Medulla oblongata (tissue), 1 donor: Measurements from ENCODE around the gene USP5.
A peak's percentile ranks its signal among the peaks of the same experiment; 100 is the strongest.
"Not testable (repeated sequence)": the region's sequence is repeated elsewhere in the genome, so short reads cannot be mapped to it uniquely, and the experiment has no call there.

Source experiments
- DNase-seq: peaks from one replicate; pipeline ENCODE4 v3.0.0-alpha.2; 2015; ENCODE audit errors: extremely low spot score

USP5 gene

GRCh38 chr12:6887460-6887859 is 35.5 kb downstream of the USP5 start:
- DNase-seq: peak; percentile 7

DNA sequence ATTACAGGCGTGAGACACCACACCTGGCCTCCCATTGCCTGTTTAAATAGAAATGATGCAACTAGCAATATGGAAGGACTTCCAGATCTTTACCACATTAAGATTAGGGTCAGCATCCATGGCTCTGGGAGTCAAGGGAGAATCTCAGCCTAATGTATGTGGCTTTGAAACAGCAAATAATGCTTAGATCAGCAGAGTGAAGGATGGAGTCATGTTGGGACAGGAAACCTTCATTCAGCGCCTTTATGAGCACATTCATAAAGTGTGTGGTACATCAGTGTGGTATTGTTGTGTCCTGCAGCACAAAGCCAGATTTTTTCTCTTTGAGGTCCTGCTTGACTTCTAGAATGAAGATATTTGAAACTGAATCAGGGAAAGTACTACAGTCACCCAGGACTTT is 36.4 kb downstream of the USP5 start:
- peak; percentile 3 for DNase-seq

GRCh38 chr12:6888794-6889193 is 36.8 kb downstream of the USP5 start:
- DNase-seq: not testable (repeated sequence)

GRCh38 chr12:6889775-6890573 is 38.0 kb downstream of the USP5 start:
- DNase-seq: not testable (repeated sequence)

- peak; percentile 97 for DNase-seq
Measured at GRCh38 chr12:6890789-6891645, 39.1 kb downstream of the USP5 start.

GRCh38 chr12:6891646-6892001 is 39.7 kb downstream of the USP5 start:
- no peak for DNase-seq

DNA sequence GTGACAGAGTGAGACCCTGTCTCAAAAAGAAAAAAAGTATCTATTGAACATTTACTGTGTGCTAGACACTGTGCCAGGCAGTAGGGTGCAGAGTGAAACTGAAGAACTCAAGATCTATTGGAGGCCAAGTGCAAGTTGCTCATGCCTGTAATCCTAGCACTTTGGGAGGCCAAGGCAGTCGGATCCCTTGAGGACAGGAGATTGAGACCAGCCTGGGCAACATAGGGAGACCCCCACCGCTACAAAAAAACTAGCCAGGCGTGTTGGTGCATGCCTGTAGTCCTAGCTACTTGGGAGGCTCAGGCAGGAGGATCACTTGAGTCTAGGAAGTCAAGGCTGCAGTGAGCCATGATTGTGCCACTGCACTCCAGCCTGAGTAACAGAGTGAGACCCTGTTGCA is 40.7 kb downstream of the USP5 start:
- not testable (repeated sequence) for DNase-seq

DNA sequence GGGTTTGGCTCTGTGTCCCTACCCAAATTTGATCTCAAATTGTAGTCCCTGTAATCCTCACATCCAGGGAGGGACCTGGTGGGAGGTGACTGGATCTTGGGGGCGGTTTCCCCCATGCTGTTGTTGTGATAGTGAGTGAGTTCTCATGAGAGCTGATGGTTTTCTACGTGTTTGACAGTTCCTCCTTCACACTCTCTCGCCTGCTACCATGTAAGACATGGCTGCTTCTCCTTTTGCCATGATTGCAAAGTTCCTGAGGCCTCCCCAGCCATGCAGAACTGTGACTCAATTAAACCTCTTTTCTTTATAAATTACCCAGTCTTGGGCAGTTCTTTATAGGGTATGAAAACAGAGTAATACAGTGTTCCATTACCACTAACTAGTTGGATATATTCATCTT is 42.4 kb downstream of the USP5 start:
- no peak for DNase-seq

- DNase-seq: no peak
Measured at GRCh38 chr12:6896846-6897435, 45.0 kb downstream of the USP5 start.

- no peak for DNase-seq
Measured at GRCh38 chr12:6899427-6899826, 47.5 kb downstream of the USP5 start.

DNA sequence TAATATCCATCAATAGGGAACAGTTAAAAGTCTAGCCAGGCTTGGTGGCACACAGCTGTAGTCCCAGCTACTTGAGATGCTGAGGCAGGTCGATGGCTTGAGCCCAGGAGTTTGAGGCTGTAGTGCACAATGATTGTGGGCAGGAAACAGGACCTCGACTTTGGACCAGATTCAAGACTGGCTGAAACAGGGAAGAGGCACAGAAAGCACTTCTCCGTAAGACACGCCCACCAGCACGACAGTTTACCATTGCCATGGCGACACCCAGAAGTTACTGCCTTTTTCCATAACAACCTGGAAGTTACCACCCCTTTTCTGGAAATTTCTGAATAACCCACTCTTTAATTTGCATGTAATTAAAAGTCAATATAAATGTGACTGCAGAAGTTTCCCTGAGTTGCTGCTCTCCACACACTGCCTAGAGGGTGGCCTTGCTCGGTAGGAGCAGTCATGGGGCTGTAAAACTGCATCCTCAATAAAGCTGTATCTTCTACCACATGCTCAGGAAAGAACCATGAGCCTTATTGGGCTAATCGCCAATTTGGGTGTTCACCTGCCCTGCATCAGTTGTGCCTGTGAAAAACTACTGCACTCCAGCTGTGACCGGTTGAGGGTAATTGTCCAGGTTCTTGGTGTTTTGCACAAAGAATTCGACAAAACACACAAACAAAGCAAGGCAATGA is 48.0 kb downstream of the USP5 start:
- DNase-seq: peak; percentile 90

GRCh38 chr12:6902448-6902847 is 50.5 kb downstream of the USP5 start:
- no peak for DNase-seq

- DNase-seq: no peak
Measured at GRCh38 chr12:6903722-6904121, 51.8 kb downstream of the USP5 start.

DNA sequence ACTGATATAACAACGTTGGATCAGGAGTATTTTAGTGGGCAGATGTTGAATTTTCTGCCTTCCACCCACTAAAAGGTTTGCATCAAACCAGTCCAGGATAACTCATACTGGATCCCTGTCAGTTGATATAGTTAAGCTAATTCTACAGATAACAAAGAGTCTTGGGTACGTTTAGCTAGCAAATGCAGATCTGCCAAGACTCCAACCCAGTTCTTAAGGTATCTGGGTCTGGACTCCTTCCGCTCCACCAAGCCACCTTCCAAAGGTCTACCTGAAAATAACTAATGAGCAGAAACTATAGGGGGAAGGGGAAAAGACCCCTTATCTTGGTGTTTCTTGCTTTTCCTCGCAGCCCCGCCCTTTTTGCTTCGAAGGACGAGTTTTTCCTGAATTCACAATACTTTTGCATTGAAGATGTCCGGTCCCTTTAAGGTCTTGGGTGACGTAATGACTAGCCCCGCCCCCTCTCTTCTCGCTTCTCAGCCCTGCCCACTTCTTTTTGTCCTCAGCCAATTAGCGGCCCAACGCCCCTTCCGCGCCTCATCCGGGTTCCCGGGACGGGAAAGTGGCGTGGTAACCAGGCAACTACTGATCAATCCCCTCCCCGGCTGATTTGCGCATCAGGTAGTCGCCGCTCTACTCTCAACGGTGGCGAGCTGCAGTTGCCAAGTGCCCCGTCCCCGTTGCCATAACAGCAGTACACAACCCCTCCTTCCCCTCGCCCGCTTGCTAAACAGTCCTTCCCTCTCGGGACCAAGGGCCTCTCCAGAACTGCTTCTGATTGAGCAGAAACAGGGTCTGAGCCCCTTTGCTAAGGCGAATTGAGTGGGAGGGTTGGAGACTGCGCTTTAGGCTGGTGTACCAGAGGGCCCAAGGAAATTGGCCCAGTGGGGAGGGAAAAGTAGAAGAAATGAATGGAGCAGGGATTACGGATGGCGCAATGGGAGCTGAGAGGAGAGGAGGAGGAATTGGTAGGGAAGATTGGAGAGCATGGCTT is 52.6 kb downstream of the USP5 start, which contains the start of gene LRRC23:
Gene LRRC23, plus strand, starts transcription at position 543 of the 997 bp plus-strand sequence. CDS start 812 bp downstream, outside the sequence.
- DNase-seq: peak; percentile 98

DNA sequence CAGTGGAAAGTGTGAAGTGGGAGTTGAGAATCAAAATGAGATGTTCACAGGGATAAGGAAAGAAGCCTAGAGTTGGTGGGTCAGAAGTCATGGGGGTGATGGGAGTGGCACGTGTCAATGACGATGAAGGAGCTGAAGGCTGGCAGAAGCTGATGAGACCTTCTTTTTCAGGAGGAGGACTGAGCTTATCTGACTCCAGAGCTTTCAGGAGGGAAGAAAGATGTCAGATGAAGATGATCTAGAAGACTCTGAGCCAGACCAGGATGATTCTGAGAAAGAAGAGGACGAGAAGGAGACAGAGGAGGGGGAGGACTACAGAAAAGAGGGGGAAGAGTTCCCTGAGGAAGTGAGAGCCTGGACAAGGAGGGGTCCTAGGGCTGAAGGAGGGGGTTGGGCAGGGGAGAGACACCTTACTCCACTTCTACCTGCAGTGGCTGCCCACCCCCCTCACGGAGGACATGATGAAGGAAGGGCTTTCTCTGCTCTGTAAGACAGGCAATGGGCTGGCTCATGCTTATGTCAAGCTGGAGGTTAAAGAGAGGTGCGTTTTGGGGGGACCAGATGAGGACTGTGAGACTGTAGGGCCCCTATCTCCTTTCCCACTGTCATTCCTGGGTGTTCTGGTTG is 53.6 kb downstream of the USP5 start:
- DNase-seq: no peak

DNA sequence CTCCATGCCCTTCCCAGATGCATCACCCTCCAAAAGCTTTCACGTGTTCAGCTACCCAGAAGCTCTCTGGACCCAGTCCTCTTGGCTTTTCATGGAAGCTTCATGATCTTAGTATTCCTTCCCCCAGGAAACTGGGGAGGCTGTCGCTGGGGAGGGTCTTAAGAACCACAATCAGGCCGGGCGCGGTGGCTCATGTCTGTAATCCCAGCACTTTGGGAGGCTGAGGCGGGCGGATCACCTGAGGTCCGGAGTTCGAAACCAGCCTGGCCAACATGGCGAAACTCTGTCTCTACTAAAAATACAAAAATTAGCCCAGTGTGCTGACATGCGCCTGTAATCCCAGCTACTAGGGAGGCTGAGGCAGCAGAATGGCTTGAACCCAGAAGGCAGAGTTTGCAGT is 56.2 kb downstream of the USP5 start:
- DNase-seq: not testable (repeated sequence)

DNA sequence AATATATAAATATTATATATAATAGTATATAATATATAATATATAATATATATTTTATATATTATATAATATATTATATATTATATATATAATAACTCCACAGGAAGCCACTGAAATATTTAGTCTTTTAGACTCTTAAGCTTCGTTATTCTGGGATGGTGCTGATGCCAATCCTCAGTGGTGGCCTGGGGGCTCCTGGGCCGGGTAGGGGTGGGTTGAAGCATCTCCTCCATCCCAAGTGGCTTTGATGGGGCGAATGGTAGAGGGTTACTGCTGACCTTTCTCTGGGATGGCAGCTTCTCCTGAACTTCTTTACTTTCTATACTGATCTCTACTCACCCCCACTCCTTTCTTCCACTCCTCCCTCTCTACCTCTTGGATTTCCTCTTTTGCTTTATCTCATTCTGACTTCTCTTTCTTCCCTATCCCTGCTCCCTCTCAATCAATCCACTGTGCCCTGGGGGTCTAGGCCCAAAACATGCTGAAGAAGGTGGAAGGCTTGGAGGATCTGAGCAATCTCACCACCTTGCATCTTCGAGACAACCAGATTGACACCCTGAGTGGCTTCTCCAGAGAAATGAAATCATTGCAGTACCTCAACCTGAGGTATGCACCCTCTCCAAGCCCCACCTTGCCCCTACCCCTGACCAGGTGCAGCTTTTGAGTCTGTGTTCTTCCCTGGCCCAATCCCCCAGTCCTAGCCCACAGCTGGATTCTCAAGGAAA is 57.6 kb downstream of the USP5 start:
- DNase-seq: no peak

DNA sequence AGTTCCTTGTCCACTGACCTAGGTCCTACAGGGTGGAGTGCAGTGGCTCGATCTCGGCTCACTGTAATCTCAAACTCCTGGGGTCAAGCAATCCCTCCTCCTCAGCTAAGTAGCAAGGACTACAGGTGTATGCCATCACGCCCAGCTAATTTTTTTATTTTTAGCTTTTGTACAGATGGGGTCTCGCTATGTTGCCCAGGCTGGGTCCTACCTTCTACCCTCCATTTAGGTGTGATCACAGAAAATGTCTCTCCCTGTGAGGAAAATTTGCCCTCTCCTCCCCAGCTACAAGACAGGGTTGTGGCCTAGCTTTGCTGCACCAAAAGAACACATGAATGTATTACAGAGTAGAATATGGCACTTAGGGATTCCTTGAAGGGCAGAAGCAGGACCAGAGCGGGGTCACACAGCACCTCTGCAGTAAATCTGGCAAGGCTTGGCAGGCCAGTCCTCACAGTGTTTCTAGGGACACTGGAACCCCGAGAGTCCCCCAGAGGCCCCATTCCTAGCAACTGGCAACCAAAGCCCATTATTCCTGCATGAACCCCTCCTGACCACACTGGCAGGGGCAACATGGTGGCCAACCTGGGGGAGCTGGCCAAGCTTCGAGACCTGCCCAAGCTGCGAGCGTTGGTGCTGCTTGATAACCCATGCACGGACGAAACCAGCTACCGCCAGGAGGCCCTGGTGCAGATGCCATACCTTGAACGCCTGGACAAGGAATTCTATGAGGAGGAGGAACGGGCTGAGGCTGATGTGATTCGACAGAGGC is 60.4 kb downstream of the USP5 start:
- DNase-seq: no peak
